GF-D8 (cell line): Measurements from ENCODE around the gene SLC2A4.

ENCODE experiments used
- DNase-seq: peaks from one replicate; lab custom pipeline; 2025; lab: John Stamatoyannopoulos, UW

The SLC2A4 gene

DNA sequence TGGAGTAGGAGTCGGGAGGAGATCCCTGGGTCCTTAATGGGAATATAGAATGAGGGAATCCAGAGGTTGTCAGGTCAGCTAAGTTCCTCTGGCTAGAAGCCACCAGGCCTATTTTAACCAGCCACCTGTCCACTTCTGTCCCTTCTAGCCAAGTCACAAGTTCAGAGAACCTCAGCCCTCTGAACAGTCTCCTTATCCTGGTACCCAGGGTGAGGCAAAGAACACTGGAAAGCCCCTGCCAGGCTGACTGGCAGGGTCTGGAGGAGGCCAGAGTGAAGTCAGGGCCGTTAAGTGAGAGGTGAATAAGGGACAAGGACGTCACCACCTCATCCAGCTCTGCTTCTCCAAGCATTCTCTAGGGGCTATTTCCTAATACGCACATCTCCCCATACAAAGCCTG, 32.7 kb upstream of the SLC2A4 start:
- DNase-seq: no peak

DNA sequence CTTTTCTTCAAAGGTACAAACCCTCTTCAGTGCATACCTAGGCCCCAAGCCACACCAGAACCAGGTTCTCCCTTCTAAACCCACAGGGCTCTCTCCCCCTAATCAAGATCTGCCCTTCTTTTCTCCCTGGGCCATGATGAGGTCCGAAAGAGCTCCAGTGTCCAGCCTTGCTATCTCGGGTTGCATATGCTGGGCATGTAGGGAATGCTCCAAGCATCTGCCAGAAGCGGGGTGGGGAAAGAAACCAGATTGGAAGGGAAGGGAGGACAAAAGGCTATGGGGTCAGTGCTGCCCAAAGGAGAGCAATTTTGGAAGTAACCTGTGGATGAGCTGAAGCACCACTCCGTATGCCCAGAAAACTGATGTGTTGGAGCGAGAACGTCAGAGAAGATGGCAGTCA, 32.3 kb upstream of the SLC2A4 start:
- no peak for DNase-seq

DNA sequence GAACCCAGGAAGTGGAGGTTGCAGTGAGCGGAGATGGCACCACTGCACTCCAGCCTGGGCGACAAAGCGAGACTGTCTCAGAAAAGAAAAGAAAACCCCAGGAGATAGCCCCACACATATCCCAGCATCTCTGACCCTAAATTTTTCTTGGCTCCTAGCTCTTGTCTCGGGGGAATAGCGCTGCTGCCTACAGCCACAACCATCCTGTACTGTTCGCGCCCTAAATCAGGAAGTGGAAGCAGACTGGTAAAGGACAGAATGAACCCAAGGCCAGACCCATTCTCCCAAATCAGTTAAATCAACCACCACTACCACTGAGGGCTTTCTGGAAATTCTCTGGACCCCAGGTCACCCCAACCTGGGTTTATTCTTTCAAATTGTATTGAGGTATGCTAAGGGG, 31.7 kb upstream of the SLC2A4 start:
- peak; percentile 12 for DNase-seq

DNA sequence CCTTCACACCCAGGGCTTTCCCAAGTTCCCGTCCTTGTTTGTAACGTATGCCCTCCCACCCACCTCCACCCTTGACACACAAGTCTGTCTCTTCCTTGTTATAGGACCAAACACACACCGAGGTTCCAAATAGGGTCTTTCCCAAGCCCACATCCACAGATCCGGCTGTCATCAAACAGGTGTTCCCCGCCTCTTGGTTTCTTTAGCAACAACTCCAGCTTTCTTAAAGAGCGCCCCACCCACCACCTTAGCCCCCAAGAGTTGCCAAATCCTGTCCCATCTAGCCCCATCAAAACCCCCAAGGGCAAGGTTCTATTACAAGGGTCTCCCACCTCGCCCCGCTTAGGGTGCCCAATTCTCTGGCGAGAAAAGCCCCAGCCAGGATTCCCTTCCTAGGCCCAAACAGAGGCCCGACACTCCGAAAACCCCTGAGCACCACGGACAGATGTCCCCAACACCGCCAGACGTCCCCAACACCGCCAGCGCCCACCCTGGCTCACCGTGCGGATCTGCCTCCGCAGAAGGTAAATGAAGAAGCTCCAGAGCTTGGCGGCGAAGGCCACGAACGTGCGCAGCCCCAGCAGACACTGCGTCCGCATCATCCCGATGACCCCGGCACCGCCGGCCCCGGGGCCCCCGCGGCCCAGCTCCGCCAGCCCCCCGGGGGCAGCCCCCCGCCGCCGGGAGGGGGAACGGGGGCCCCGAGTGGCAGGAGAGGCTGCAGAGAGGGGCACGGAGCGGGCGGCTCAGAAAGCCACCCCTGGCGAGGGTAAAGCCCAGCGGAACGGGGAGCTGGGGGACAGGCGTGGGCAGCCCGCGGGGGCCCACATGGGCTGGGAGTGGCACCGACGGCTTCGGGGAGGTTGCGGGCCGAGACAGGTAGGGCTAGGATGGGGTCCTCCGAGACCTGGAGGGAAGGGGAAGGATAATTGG, 30.6 kb upstream of the SLC2A4 start:
- no peak for DNase-seq

DNA sequence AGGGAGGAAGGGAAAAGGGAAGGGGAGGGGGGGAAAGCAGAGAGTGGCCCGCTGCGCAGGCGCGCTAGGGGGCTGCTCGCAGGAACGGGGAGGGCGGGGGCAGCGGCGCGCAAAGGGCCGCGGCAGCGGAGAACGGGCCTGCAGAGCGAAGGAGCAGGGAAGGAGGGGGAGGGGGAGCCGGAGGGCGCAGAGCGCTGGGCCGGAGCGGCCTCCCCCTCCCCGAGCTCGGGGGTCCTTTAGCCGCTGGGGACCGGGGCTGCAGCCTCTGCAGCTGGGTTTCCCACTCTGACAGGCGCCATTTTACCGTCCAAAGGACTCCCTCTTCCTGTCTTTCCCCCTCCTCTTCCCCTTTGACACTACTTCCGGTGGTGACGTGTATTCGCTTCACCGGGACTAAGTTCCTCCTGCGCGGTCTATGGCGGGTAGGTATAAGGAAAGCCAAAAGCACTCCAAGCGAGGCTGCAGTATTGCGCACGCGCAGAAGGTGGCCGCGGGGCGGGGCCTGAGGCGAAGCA, 29.8 kb upstream of the SLC2A4 start, which contains the start of gene CTDNEP1:
CTDNEP1 (minus strand) TSS at position 74 of the 515 bp plus-strand sequence. CDS start 438 bp downstream, outside the sequence.
- peak; percentile 88 for DNase-seq

DNA sequence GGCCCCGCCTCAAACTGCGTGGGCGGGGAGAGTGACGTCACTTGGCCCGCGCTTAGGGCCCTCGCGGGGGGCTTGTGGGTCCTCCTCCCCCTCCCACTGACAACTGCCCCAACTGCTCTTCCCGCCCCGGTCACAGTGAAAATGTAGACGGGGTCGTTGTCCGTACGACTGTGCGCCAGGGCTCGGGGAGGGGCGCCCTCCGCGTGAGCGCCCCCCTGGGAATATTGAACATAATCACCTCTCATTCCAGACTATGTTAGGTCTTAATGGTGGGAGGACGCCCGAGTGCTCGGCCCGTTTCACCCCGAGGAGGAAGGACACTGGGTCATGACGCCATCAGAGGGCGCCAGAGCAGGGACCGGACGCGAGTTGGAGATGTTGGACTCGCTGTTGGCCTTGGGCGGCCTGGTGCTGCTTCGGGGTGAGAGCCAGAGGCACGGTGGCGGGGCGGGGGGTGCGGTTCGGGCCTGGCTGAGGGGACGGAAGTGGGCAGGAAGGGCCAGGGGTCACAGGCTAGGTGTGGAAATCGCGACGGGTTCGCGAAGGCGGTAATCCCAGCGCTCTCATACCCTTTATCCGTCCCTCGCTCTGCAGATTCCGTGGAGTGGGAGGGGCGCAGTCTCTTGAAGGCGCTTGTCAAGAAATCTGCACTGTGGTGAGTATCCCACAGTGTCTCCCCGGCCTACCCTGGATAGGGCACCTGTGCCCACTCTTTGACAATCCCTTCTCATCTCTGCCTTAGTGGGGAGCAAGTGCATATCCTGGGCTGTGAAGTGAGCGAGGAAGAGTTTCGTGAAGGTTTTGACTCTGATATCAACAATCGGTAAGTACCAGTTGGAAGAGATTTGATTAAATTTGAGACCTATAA, 29.1 kb upstream of the SLC2A4 start, which contains the start of gene ELP5:
ELP5 (plus strand) TSS at position 40 of the 868 bp plus-strand sequence; CDS start at position 376, 336 bp downstream.
- peak; percentile 55 for DNase-seq

DNA sequence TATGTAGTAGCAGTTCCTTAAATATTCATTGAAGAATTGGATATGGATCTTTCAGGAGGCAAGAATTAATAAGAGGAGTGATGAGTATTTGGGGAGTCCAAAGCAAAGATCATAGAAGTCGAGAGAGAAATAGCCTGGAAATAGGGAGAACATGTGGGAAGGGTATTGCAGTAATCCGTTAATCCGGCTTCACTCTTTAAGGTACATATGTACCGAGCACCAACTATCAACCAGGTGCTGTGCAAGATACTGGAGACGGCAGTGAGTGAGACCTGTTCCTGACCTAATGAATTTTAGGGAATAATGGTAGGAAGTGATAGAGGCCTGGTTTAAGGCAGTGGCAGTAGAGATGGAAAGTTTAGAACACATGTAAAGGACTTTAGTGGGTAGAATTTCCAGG, 28.4 kb upstream of the SLC2A4 start:
- DNase-seq: no peak

DNA sequence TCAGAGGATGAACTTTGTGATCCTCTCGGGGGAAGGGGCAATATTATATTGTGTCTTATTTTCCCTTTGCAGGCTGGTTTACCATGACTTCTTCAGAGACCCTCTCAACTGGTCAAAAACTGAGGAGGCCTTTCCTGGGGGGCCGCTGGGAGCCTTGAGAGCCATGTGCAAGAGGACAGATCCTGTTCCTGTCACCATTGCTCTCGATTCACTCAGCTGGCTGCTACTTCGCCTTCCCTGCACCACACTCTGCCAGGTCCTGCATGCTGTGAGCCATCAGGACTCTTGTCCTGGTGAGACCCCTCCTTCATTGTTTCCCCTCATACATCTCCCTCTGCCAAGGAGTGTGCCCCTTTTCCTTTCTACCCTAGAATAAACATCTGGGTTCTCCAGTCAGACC, 27.0 kb upstream of the SLC2A4 start:
- DNase-seq: no peak

DNA sequence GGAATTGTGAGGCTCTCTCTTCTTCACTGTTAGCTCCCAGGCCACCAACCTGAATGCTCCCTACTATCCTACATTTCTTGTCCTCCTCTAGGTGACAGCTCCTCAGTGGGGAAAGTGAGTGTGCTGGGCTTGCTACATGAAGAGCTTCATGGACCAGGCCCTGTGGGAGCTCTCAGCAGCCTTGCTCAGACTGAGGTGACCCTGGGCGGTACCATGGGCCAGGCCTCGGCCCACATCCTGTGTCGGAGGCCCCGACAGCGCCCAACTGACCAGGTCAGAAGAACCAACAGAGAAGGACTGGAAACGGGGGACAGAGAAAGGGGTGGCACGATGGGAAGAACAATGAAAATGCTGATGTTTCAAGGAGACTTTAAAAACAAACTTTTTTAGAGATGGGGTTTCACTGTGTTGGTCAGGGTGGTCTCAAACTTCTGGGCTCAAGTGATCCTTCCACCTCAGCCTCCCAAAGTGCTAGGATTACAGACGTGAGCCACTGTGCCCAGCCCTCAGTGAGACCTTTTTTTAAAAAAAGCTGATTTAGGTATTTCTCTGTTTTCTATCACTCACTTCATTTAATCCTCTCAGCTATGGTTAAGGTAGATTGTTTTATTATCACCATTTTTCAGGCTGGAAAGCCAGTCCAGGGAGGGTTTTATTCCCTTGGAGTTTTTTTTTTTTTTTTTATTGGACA, 24.6 kb upstream of the SLC2A4 start:
- DNase-seq: no peak

DNA sequence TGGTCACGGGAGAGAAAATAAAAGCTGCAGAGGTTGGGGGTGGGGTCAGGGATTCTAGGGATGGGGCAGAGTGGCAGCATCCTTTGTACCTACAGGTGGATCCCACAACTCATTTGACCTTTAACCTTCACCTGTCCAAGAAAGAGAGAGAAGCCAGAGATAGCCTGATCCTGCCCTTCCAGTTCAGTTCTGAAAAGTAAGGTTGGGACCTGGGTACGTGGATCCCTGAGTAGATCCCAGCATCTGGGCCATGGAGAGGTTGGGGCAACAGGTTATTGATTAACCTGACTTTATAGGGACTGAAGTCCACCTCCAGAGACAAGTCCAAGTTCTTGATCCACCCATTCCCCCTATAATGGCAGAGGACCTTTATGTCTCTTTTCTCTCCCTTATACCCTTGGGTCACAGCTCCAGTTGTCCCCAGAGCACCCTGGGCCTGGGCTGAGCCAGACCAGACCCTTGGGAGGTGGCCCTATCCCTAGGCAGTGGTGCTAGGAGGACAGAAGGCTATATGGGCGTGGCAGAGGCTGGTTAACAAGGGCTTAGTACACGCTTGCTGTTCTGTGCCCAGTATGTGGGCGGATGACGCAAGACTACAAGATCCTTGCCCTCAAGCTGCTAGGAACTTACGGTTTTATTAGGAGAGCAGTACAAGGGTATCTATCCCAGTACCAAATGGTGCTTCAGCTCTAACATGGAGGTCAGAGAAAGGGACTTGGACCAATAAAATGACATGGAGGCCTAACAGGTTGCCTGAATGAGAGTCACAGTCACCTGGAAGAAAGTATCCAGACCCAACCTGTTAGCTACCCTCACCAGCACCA, 22.6 kb upstream of the SLC2A4 start:
- no peak for DNase-seq

DNA sequence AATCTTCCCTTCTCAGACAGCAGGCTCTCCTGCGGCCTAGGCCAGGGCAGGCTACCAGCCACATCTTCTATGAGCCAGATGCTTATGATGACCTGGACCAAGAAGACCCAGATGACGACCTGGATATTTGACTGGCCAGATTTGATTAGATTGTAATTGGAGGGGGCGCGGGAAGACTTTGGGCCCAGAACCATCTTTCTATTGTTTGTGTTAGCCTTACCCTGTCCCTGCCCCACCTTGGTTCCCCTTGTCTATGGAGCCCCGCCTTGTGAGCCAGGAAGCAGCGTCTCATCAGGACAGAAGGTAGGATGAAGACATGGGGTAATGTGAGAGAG, 22.0 kb upstream of the SLC2A4 start:
- no peak for DNase-seq

DNA sequence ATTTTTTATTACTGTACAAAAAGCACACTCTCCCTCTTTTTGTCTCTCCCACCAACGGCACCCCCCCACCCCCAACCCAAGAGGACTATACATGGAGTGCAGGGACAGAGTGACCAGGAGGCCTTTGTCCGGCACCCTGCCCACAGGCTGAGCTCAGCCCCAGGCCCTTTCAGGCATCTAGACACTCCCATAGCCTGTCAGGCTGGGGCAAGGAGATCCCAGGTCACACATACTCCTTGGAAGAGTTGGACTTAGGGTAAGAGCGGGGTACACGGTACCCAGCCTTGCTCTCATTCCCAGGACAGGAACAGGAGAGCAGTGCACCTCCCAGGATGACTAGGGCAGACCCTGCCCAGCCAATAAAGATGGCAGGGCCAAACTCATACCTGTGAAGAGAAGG, 21.4 kb upstream of the SLC2A4 start:
- DNase-seq: no peak

DNA sequence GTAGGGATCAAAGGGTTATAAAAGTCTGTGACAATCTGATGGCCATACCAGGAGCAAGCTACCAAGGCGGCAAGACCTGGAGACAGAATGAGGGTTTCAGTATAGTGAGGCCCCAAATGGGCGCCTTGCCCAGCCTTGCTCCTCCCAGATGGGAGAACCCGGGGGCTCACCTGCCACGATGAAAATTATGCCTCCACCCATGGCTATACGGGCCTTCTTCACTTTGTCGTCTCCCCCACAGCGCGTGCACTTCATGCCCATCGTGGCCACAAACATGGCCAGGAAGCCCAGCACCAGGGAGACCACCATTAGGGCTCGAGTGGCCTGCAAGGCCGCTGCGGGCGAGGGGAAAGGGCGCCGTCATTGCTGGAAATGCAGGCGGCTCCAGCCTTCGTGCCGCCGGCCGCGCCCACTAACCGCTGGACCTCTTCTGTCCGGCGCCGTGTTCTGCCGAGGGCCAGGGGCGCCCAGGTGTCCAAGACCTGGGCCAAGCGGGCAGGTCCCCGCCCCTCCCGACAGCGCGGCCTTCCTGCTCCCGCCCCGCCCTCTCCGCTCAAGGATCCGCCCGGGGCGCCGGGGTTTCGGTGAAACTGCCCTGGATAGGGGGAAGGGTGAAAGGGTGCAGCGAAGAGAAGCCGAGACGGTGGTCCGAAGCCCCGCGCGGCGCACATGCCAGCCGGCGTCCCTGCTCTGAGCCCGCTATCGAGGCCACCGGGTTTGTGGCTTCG, 20.7 kb upstream of the SLC2A4 start:
- no peak for DNase-seq

DNA sequence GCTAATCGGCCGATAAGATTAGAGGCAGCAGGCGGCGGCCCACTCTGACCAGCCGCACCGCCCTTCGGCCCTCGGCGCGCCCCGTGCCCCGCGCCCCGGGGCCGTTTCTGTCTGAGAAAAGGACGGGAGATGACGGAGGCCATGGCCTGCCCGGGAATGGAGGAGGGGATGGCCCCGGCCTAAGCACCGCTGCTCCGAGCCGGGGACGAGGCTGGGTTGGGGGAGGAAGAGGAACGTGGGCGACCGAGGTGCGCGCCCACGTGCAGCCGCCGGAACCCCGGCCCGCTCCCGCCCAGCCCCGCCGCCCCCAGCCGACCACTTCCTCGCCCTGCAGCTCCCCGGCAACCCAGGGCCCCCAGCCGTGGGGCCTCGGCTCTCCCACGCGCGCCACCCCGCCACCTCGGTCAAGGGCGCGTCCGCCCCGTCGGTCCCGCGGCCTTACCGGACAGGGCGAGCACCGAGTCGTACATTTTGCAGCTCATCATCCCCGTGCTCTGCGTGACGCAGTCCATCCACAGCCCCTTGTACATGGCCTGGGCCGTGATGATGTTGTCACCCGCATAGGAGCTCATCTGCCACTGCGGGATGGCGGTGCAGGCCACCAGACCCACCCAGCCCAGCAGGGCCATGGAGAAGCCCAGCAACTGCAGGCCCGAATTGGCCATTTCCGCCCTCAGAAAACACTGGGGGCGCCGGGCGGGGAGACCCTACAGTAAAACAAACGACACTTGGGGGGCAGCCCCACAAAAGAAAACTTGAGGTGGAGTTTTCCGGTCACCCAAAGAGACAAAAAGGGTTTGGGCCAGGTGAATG, 19.9 kb upstream of the SLC2A4 start:
- no peak for DNase-seq

DNA sequence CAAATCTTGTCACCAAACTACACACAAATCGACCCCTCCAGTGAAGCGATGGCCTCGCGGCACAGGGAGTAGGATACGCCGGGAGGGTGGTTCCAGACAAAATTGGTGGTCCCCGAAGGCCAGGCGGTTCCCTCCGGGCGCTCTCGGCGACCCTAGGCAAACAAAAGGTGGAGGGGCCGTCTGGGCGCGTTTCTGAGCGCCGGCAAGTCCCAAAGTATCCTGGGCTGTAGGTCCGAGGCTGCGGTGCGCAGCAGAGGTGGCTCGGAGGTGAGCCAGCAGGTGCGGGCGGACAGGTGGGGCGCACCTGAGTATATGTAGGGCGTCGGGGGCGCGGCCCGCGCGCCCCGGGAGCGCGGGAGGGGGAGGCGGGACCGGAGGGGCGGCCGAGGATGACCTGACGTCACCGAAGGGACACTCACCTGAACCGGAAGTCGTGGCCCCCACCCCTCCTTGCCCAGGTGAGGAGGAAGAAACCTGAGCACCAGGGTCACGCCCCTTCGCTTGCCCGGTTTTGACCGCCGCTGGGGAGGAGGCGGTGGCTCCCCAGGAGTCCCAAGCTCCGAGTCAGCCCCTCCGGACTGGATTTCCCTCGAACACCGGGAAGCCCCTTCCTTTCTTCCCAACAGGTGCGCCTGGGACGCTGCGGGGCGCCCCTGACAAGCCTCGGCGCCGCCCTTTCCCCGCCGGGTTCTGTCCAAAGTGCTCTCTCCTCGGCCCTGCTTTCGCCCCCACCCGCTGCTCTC, 19.2 kb upstream of the SLC2A4 start, which contains the start of gene CLDN7:
CLDN7 (minus strand) TSS at position 287 of the 743 bp plus-strand sequence. CDS start 435 bp downstream, outside the sequence.
- DNase-seq: no peak

DNA sequence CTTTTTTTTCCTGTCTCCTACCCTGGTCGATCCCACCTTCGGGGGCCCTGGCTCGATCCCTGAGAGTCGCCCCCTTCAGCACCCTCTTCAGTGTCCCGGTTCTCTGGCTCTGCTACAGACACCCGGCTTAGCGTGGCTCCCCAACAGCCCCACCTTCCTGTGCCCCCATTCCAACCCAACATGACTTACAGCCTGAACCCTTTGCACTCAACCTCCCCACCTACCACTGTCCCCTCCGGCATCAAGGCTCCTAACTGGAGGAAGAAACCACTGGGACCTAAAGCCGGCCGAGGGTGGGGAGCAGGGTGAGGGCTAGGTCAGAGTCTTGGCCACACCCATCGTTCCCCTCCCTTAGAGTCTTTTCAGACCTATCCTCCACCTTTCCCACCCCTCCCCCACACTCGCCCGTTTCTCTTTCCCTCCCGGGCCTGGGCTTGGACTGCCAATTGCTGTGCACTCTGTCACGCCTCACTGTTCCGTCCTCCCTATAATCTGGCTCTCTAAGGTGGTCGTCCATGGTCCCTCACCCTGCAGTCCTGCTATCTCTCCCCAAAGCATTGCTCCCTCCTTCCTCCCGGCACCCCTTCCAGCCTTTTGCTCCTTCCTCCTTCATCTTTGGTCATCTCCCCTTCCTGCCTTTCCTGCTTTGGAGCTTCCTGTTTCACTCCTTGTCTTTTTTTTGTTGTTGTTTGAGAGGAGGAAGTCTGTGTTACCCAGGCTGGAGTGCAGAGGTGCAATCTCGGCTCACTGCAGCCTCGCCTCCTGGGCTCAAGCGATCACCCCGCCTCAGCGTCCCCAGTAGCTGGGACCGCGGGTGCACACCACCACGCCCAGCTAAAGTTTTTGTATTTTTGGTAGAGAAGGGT, 18.4 kb upstream of the SLC2A4 start:
- DNase-seq: no peak

DNA sequence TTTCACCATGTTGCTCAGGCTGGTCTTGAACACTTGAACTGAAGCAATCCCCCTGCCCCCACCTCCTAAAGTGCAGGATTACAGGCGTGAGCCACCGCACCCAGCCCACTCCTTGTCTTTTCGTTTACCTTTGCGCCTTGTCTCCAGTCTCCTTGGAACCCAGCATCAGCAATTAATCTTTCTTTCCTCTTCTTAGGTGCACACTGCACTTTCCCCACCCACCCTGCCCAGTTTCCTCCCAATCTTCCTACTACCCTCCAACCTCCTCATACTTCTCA, 17.8 kb upstream of the SLC2A4 start:
- no peak for DNase-seq

DNA sequence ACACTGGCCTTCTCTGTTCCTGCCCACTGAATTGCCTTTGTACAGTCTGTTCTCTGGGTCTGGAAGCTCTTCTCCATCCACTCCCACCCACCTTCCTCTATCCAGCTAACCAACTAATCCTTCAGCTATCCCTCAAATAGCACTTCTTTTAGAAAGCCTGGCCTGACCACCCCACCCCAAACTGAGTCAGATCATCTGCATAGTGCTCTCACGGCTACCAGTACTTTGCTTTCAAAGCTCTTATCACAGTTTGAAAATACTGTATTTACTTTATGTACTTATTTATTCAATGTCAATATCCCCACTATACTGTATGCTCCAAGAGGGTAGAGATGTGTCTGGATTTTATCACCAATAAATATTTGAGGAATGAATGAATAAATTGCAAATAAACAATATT, 14.7 kb upstream of the SLC2A4 start:
- DNase-seq: no peak
